Nephron progenitor cell (in vitro differentiated cells): ENCODE results near the gene PRR30.

Source experiments
- DNase-seq: peaks from one replicate; pipeline ENCODE4 v3.0.0; 2021
- H3K27ac Mint-ChIP-seq: 2 replicates; pipeline ENCODE4 v1.8.0; 2021; ENCODE audit warnings: mild to moderate bottlenecking, moderate library complexity, mixed read lengths
- H3K27me3 Mint-ChIP-seq: 2 replicates; pipeline ENCODE4 v1.8.0; 2021; ENCODE audit warnings: mild to moderate bottlenecking, low read depth, mixed read lengths; ENCODE audit not compliant: poor library complexity
- H3K36me3 Mint-ChIP-seq: 2 replicates; pipeline ENCODE4 v1.8.0; 2021; ENCODE audit warnings: low read depth, mixed read lengths
- H3K4me1 Mint-ChIP-seq: 2 replicates; pipeline ENCODE4 v1.8.0; 2021; ENCODE audit warnings: mixed read lengths
- H3K4me3 Mint-ChIP-seq: 2 replicates; pipeline ENCODE4 v1.8.0; 2021; ENCODE audit warnings: mild to moderate bottlenecking, moderate library complexity, mixed read lengths
- H3K9me3 Mint-ChIP-seq: 2 replicates; pipeline ENCODE4 v1.8.0; 2021; ENCODE audit warnings: mild to moderate bottlenecking, moderate library complexity, mixed read lengths
- CTCF ChIP-seq: fragments of 200-600 bp; sonication (generic); IDR thresholded peaks from 2 replicates; pipeline ENCODE4 v1.5.0; 2021; ENCODE audit warnings: antibody characterized with exemption

The PRR30 gene

GRCh38 chr2:27109083-27109482 lies 30.1 kb downstream of the PRR30 start:
- no peak for DNase-seq
- H3K27ac Mint-ChIP-seq: no peak overlapping the region
- H3K9me3 Mint-ChIP-seq: no peaks in the 10 kb centered on the region
- H3K4me3 Mint-ChIP-seq: no peak overlapping the region
- peaks cover 38% of the 10 kb centered on the region for H3K27me3 Mint-ChIP-seq
- peaks cover 5% of the 10 kb centered on the region for H3K4me1 Mint-ChIP-seq
- H3K36me3 Mint-ChIP-seq: no peaks in the 10 kb centered on the region
- TF ChIP-seq CTCF: no peak

- H3K9me3 Mint-ChIP-seq: no peaks in the 10 kb centered on the region
These were observed 31.0 kb downstream of the PRR30 start for GRCh38 chr2:27108221-27108620.

GRCh38 chr2:27105981-27106380 lies 33.2 kb downstream of the PRR30 start:
- Mint-ChIP-seq H3K4me3 (no peak overlapping the region), H3K4me1 (peaks cover 5% of the 10 kb centered on the region)

More at GRCh38 chr2:27108221-27108620, 31.0 kb downstream of the PRR30 start:
- Mint-ChIP-seq H3K4me3 (no peak overlapping the region), H3K4me1 (peaks cover 5% of the 10 kb centered on the region), H3K36me3 (no peaks in the 10 kb centered on the region), H3K27me3 (peaks cover 31% of the 10 kb centered on the region), H3K27ac (no peak overlapping the region)
- TF ChIP-seq CTCF: no peak
- DNase-seq: no peak

GRCh38 chr2:27102329-27102728 lies 36.9 kb downstream of the PRR30 start:
- H3K9me3 Mint-ChIP-seq: no peaks in the 10 kb centered on the region
- no peaks in the 10 kb centered on the region for H3K36me3 Mint-ChIP-seq
- H3K27me3 Mint-ChIP-seq: peaks cover 22% of the 10 kb centered on the region
- no peak for DNase-seq
- TF ChIP-seq CTCF: no peak
- peaks cover 12% of the 10 kb centered on the region for H3K4me1 Mint-ChIP-seq
- no peak overlapping the region for H3K27ac Mint-ChIP-seq
- H3K4me3 Mint-ChIP-seq: no peak overlapping the region

More at GRCh38 chr2:27105981-27106380, 33.2 kb downstream of the PRR30 start:
- Mint-ChIP-seq H3K27ac (no peak overlapping the region), H3K36me3 (no peaks in the 10 kb centered on the region), H3K9me3 (no peaks in the 10 kb centered on the region), H3K27me3 (peaks cover 27% of the 10 kb centered on the region)
- TF ChIP-seq CTCF: no peak
- DNase-seq: no peak

GRCh38 chr2:27100036-27100435 lies 39.2 kb downstream of the PRR30 start:
- H3K36me3 Mint-ChIP-seq: no peaks in the 10 kb centered on the region
- H3K27me3 Mint-ChIP-seq: peaks cover 22% of the 10 kb centered on the region

More at GRCh38 chr2:27100036-27100435, 39.2 kb downstream of the PRR30 start:
- TF ChIP-seq CTCF: no peak
- H3K4me3 Mint-ChIP-seq: no peak overlapping the region
- DNase-seq: no peak
- no peaks in the 10 kb centered on the region for H3K9me3 Mint-ChIP-seq
- peaks cover 27% of the 10 kb centered on the region for H3K4me1 Mint-ChIP-seq
- no peak overlapping the region for H3K27ac Mint-ChIP-seq
